NK-92 (cell line): Measurements from ENCODE around the gene CHCHD1.
"Not testable (repeated sequence)": the region's sequence is repeated elsewhere in the genome, so short reads cannot be mapped to it uniquely, and the experiment has no call there.

Experiments used
- DNase-seq: peaks from one replicate; lab custom pipeline; 2025; ENCODE audit not compliant: unreplicated experiment; lab: John Stamatoyannopoulos, UW

Gene CHCHD1

GRCh38 chr10:73791871-73792400, 10.1 kb downstream of the CHCHD1 start:
- no peak for DNase-seq

DNA sequence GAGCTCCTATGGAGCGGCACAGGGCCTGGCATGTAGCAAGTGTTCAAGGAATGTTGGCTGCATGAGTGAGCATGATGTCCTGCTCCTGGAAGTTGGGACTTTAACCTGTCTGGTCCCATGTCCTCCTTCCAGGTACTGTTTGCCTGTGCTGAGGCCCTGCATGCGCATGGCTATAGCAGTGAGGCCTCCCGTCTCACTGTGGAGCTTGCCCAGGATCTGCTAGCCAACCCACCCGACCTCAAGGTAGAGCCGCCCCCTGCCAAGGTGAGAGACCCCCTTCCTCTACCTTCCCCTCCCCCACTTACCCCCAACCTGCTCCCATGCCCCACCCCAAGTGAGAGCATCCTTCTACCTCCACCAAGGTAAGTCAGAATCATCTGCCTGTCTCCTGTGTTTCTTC, 11.6 kb downstream of the CHCHD1 start:
- DNase-seq: no peak

DNA sequence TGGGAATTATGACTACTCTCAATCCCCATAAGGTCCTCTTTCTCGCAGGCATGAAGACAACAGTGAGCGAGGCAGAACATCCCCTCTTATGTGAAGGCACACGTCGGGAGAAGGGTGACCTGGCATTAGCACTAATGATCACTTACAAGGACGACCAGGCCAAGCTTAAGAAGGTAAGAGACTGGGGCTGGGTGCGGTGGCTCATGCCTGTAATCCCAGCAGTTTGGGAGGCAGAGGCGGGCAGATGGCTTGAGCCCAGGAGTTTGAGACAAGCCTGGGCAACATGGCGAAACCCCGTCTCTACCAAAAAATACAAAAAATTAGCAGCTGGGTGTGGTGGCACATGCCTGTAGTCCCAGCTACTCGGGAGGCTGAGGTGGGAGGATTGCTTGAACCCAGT, 13.6 kb downstream of the CHCHD1 start:
- DNase-seq: not testable (repeated sequence)

GRCh38 chr10:73796035-73796434, 14.2 kb downstream of the CHCHD1 start:
- not testable (repeated sequence) for DNase-seq

DNA sequence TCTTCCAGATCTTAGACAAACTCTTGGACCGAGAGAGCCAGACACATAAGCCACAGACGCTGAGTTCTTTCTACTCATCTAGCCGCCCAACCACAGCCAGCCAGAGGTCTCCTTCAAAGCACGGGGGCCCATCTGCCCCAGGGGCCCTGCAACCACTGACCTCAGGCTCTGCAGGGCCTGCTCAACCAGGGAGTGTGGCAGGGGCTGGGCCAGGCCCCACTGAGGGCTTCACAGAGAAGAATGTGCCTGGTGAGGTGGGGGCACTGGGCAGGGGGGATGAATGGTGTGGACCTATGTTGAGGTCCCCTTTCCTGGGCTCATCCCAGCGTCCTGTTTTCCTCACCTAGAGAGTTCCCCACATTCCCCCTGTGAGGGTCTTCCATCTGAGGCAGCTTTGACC, 14.9 kb downstream of the CHCHD1 start:
- DNase-seq: no peak

DNA sequence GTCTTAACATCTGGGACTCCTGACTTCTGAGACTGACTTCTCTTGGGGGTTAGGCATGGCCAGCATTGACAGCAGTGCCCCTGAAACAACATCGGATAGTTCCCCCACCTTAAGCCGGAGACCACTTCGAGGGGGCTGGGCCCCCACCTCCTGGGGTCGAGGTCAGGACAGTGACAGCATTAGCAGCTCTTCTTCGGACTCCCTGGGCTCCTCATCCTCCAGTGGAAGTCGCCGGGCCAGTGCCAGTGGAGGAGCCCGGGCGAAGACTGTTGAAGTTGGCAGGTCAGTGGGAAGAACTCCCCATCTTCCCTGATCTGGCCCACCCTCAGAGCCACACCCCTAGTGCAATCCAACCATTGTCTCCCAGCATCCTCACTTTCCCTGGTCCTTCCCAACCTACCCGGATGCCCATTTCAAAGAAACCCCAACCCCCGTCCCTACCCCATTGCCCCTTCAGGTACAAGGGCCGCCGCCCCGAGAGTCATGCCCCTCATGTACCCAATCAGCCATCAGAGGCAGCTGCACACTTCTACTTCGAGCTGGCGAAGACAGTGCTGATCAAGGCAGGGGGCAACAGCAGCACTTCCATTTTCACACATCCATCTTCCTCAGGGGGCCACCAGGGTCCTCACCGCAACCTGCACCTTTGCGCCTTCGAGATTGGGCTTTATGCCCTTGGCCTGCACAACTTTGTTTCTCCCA, 15.6 kb downstream of the CHCHD1 start:
- no peak for DNase-seq

DNA sequence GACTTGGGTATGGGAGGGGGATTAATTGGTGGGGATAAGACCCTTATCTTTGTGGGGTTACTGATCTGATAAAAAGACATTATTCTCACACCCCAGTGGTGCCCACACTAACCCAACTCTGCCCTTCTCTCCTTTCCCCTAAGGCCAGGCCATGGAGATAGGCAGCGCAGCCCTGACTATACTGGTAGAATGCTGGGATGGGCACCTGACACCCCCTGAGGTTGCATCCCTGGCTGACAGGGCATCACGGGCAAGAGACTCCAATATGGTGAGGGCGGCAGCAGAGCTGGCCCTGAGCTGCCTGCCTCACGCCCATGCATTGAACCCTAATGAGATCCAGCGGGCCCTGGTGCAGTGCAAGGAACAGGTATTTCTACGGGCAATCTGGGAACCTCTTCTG, 16.2 kb downstream of the CHCHD1 start:
- DNase-seq: no peak

GRCh38 chr10:73798927-73799560, 17.2 kb downstream of the CHCHD1 start:
- DNase-seq: no peak

DNA sequence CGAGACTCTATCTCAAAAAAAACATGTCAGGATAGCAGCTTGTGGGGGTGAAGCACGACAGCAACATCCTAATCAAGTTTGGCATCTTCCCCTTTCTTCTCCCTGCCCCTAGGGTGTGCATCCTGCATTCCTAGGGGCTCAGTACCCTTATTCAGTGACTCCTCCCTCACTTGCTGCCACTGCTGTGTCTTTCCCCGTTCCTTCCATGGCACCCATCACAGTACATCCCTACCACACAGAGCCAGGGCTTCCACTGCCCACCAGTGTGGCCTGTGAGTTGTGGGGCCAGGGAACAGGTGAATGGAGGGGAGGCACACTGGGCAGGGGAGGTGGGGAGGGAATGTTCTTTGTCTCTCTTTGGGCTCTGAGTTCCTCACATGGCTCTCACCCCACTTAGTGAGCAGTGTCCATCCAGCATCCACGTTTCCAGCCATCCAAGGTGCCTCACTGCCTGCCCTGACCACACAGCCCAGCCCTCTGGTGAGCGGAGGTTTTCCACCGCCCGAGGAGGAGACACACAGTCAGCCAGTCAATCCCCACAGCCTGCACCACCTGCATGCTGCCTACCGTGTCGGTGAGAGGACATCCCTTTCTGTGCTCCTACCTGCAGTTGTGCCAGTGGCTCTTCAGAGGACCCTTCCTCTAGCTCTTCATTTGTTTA, 18.2 kb downstream of the CHCHD1 start:
- no peak for DNase-seq

DNA sequence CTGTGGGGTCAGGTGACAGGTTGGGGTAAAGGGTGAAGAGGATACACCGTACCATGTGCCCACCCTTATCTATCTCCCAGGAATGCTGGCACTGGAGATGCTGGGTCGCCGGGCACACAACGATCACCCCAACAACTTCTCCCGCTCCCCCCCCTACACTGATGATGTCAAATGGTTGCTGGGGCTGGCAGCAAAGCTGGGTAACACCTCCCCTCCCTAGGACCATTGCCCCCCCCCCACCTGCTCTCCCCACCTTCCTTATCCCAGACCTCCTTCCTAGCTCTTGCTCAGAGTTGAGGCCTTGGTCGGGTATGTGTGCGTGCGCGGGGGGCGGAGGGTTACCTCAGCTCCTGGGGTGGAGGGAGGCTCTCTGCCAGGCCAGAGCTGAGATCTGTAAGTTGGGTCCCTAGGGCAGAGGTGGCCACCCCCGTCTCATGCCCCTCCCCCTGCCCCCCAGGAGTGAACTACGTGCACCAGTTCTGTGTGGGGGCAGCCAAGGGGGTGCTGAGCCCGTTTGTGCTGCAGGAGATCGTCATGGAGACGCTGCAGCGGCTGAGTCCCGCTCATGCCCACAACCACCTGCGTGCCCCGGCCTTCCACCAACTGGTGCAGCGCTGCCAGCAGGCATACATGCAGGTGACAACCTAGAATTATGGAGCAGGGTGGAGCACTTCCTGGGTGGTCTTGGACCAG, 18.9 kb downstream of the CHCHD1 start:
- DNase-seq: no peak

DNA sequence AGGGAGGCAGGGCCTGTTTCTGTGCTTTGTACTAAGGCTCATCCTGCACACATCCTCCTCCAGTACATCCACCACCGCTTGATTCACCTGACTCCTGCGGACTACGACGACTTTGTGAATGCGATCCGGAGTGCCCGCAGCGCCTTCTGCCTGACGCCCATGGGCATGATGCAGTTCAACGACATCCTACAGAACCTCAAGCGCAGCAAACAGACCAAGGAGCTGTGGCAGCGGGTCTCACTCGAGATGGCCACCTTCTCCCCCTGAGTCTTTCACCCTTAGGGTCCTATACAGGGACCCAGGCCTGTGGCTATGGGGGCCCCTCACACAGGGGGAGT, 19.4 kb downstream of the CHCHD1 start:
- DNase-seq: no peak

DNA sequence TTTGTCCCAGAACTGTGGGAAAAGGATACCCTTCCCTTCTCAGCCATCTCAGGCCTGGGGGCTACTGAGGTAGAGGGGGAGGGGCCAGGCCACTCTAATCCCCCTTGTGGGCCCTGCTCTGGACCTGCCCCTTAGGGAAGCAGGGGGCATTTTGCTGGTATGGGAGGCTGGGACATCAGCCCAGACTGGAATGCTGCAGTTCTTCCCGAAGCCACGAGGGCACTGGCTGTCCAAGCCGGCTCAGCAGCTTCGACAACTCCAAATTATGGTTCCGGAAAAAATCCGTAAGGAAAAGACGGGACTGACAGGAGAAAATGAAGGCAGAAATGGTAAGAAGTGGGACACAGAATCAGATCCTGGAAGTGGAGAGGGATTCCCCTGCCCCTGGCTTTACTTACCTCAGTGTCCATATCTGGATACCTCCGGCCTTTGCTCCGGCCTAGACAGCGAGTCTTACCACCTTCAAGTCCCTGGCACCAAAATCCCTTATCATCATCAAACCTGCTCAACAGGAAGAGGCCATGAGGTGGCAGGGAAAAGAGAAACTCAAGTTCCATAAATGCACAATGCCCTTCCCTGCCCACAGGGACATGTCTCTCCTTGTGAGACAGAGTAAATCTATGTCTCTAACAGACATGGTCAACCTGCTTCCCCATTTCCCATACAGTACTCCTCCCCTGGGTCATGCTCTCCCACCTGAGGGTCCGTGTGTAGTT, 20.6 kb downstream of the CHCHD1 start:
- DNase-seq: no peak

DNA sequence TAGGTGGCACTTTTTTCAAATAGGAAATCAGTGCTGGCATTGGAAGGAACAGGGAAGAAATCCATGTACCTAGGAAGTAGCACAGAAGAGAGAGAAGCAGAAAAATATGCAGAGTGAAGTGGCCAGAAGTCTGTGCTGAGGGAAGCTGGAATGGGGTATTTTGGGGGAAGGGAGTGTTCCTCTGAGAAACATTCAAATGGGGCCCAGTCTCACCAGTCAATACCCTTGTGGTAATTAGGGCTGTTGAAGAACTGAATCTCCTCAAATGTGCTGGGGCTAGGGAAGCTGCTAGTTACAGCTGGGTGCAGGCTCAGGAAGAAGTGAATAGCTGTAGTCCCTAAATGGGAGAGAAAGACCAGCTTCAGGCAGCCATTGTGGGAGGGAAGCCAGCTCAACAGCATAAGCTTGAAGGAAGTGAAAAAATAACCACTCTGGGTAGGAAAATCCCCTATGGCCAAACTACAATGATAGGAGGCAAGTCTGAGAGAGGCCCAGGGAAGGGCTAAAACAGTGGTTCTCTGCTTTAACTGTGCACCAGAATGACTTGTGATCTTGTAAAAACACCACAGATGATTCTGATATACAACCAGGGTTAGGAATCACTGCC, 21.9 kb downstream of the CHCHD1 start:
- no peak for DNase-seq

GRCh38 chr10:73806176-73806950, 24.5 kb downstream of the CHCHD1 start:
- no peak for DNase-seq

DNA sequence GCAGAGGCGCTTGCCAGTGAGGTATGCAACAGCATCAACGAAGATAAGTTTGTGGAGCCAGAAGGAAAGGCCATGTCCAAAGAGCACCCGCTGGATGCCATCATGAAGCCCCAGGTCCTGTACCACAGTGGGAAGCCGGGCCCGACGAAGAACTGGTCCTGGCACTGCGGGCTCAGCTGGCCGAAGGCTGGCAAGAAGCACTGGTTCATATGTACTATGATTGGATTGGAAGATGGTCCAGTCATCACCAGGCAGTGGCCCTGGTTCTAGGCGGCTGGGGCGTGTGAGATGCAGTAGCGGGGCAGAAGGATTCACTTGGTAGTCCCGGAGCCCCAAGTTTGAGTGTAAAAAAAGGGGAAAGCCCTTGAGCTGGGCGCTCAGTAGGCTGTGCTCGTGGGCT, 25.6 kb downstream of the CHCHD1 start:
- DNase-seq: no peak

DNA sequence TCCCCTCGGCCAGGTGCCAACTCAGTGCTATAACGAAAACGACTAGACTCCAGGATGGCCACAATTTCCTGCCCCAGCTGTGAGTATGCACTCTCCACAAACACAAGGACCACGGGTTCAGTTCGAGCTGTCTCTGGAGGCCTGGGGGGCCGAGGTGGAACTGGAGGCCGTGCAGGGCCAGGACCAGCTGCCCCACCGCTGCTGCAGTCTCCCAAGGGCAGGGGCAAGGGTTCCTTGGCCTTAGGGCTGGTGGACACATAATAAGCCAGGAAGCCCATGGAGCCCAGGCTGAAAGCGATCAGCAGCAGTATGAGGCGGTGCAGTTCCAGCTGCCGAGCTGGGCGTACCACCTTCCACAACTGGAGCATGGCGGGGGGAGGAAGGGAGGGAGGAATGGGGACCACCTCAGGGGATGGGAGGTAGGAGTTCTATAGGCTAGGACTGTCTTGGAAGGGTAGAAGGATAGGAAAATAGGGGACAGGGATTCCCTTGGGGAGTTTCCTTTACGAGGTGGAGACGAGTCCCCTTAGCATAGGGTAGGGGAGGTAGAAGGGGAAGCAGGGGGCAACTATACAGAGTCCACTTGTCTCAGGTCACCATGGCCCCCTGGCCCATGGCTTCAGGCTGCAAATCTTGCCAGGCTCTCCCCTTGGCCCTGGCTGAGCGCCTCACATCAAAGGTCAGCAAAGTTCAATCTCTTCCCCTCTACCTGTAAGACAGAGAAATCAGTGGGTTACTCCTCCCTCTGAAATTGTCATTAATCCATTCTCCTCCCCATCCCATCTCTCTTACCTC, 26.4 kb downstream of the CHCHD1 start:
- DNase-seq: no peak

DNA sequence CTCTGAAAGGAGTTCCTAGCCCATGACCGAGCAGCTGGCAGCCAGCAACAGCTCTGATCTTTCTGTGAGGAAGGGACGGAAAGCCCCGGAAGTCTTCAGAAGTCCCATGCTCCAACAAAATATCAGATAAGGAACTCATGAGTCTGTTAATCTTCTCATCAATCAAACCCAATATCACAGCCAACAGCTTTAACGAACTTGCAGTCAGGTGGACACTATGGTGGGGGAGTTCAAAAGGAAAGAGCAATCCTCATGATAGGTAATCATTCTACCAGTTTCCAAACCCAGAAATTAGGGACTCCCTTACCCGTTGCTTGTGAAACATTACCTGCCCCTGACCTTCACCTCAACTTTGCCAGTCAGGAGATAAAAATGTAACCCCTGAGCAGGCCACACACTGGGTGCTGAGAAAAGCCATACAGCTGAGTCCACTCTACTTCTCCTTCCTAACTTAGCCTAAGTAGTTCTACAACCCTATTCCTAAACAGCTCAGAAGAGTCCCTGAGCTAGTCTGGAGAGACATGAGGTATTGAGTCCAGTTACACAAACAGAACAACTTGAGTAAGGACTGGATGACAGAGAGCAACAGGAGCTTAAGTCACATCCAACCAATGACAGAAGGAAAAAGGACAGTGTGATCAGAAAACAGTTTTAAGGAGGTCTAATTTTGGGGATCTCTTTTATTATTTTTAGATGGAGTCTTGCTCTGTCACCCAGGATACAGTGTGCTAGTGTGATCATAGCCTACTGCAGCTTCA, 27.4 kb downstream of the CHCHD1 start:
- no peak for DNase-seq

- DNase-seq: no peak
Observed at GRCh38 chr10:73810358-73810734, 28.5 kb downstream of the CHCHD1 start.
